Measurements from ENCODE around the gene GRM2.

DNA sequence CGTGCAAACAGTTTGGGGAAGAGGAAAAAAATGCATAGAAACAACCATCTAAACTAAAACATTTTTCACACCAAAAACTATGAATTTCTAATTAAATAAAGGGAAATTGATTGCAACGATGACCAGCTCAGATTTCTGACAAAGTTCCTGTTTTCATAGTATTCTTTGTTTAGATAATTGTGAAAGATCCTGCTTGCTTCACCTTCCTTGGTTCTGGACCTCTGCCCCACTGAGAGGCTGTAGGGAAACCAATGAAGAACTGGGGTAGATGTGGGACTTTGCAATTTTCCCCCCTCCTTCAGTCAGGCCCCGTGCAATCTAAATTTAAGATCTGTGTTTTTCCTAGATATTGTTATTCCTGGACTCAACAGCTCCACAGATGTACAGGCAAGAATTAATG, 49.6 kb upstream of the GRM2 start:
- TF ChIP-seq POLR2A (IDR thresholded peaks at IDR 0.05; ENCODE audit: low read depth, low read length) (no peak), POLR2AphosphoS5 (IDR thresholded peaks at IDR 0.05; ENCODE audit: low read depth, low read length) (no peak), TAF1 (IDR thresholded peaks at IDR 0.05; ENCODE audit: borderline replicate concordance, low read depth, low read length) (no peak)

Data from GM12892 (cell line).